ENCODE data around the gene PLK5.

DNA sequence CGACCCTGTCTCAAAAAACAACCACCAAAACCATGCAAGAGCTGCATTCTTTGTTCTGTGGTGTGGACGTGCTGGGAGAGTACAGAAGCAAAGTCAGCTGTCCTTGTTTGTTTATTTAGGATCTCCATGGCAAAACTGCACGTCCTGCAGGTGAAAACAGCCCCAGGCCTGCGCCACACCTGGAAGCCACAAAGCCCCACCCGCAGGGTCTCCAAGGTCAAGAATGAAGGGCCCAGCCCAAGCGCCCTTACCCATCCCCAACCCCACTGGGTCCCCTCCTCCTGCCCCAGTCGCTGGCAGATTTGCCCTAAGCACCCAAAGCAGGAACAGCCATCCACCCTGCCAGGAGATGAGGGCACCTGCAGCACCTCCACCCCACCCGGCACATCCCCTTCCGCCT lies 58.3 kb downstream of the PLK5 start:
- TF ChIP-seq, protein P1, sequence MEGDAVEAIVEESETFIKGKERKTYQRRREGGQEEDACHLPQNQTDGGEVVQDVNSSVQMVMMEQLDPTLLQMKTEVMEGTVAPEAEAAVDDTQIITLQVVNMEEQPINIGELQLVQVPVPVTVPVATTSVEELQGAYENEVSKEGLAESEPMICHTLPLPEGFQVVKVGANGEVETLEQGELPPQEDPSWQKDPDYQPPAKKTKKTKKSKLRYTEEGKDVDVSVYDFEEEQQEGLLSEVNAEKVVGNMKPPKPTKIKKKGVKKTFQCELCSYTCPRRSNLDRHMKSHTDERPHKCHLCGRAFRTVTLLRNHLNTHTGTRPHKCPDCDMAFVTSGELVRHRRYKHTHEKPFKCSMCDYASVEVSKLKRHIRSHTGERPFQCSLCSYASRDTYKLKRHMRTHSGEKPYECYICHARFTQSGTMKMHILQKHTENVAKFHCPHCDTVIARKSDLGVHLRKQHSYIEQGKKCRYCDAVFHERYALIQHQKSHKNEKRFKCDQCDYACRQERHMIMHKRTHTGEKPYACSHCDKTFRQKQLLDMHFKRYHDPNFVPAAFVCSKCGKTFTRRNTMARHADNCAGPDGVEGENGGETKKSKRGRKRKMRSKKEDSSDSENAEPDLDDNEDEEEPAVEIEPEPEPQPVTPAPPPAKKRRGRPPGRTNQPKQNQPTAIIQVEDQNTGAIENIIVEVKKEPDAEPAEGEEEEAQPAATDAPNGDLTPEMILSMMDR (conservative IDR thresholded peaks at IDR 0.05; ENCODE audit: low read depth in 2 of 2) = no peak
- TF ChIP-seq EZH2 (IDR thresholded peaks at IDR 0.05; ENCODE audit: low read depth, unreplicated experiment) = no peak
- TF ChIP-seq POLR2AphosphoS5 (IDR thresholded peaks at IDR 0.05; ENCODE audit: low read depth) = no peak
- TF ChIP-seq, protein P2, sequence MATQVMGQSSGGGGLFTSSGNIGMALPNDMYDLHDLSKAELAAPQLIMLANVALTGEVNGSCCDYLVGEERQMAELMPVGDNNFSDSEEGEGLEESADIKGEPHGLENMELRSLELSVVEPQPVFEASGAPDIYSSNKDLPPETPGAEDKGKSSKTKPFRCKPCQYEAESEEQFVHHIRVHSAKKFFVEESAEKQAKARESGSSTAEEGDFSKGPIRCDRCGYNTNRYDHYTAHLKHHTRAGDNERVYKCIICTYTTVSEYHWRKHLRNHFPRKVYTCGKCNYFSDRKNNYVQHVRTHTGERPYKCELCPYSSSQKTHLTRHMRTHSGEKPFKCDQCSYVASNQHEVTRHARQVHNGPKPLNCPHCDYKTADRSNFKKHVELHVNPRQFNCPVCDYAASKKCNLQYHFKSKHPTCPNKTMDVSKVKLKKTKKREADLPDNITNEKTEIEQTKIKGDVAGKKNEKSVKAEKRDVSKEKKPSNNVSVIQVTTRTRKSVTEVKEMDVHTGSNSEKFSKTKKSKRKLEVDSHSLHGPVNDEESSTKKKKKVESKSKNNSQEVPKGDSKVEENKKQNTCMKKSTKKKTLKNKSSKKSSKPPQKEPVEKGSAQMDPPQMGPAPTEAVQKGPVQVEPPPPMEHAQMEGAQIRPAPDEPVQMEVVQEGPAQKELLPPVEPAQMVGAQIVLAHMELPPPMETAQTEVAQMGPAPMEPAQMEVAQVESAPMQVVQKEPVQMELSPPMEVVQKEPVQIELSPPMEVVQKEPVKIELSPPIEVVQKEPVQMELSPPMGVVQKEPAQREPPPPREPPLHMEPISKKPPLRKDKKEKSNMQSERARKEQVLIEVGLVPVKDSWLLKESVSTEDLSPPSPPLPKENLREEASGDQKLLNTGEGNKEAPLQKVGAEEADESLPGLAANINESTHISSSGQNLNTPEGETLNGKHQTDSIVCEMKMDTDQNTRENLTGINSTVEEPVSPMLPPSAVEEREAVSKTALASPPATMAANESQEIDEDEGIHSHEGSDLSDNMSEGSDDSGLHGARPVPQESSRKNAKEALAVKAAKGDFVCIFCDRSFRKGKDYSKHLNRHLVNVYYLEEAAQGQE (IDR thresholded peaks at IDR 0.05; ENCODE audit: unreplicated experiment) = no peak
- TF ChIP-seq EZH2phosphoT487 (IDR thresholded peaks at IDR 0.05; ENCODE audit: unreplicated experiment) = no peak
- TF ChIP-seq, protein P3, sequence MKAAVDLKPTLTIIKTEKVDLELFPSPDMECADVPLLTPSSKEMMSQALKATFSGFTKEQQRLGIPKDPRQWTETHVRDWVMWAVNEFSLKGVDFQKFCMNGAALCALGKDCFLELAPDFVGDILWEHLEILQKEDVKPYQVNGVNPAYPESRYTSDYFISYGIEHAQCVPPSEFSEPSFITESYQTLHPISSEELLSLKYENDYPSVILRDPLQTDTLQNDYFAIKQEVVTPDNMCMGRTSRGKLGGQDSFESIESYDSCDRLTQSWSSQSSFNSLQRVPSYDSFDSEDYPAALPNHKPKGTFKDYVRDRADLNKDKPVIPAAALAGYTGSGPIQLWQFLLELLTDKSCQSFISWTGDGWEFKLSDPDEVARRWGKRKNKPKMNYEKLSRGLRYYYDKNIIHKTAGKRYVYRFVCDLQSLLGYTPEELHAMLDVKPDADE (IDR thresholded peaks at IDR 0.05) = no peak
- TF ChIP-seq ZNF114 (CRISPR knock-in tag; IDR thresholded peaks at IDR 0.05) = no peak
- TF ChIP-seq STAT1 (IDR thresholded peaks at IDR 0.05; ENCODE audit: unreplicated experiment) = no peak
- no peak for TF ChIP-seq JUNB (IDR thresholded peaks at IDR 0.05; ENCODE audit: unreplicated experiment)
- TF ChIP-seq CREB1 (CRISPR knock-in tag; IDR thresholded peaks at IDR 0.05; ENCODE audit: low read depth) = no peak
- no peak for TF ChIP-seq NANOG (IDR thresholded peaks at IDR 0.05; ENCODE audit: borderline replicate concordance)
- TF ChIP-seq ZNF331 (CRISPR knock-in tag; IDR thresholded peaks at IDR 0.05; ENCODE audit: low read depth) = no peak
- TF ChIP-seq, protein P4, sequence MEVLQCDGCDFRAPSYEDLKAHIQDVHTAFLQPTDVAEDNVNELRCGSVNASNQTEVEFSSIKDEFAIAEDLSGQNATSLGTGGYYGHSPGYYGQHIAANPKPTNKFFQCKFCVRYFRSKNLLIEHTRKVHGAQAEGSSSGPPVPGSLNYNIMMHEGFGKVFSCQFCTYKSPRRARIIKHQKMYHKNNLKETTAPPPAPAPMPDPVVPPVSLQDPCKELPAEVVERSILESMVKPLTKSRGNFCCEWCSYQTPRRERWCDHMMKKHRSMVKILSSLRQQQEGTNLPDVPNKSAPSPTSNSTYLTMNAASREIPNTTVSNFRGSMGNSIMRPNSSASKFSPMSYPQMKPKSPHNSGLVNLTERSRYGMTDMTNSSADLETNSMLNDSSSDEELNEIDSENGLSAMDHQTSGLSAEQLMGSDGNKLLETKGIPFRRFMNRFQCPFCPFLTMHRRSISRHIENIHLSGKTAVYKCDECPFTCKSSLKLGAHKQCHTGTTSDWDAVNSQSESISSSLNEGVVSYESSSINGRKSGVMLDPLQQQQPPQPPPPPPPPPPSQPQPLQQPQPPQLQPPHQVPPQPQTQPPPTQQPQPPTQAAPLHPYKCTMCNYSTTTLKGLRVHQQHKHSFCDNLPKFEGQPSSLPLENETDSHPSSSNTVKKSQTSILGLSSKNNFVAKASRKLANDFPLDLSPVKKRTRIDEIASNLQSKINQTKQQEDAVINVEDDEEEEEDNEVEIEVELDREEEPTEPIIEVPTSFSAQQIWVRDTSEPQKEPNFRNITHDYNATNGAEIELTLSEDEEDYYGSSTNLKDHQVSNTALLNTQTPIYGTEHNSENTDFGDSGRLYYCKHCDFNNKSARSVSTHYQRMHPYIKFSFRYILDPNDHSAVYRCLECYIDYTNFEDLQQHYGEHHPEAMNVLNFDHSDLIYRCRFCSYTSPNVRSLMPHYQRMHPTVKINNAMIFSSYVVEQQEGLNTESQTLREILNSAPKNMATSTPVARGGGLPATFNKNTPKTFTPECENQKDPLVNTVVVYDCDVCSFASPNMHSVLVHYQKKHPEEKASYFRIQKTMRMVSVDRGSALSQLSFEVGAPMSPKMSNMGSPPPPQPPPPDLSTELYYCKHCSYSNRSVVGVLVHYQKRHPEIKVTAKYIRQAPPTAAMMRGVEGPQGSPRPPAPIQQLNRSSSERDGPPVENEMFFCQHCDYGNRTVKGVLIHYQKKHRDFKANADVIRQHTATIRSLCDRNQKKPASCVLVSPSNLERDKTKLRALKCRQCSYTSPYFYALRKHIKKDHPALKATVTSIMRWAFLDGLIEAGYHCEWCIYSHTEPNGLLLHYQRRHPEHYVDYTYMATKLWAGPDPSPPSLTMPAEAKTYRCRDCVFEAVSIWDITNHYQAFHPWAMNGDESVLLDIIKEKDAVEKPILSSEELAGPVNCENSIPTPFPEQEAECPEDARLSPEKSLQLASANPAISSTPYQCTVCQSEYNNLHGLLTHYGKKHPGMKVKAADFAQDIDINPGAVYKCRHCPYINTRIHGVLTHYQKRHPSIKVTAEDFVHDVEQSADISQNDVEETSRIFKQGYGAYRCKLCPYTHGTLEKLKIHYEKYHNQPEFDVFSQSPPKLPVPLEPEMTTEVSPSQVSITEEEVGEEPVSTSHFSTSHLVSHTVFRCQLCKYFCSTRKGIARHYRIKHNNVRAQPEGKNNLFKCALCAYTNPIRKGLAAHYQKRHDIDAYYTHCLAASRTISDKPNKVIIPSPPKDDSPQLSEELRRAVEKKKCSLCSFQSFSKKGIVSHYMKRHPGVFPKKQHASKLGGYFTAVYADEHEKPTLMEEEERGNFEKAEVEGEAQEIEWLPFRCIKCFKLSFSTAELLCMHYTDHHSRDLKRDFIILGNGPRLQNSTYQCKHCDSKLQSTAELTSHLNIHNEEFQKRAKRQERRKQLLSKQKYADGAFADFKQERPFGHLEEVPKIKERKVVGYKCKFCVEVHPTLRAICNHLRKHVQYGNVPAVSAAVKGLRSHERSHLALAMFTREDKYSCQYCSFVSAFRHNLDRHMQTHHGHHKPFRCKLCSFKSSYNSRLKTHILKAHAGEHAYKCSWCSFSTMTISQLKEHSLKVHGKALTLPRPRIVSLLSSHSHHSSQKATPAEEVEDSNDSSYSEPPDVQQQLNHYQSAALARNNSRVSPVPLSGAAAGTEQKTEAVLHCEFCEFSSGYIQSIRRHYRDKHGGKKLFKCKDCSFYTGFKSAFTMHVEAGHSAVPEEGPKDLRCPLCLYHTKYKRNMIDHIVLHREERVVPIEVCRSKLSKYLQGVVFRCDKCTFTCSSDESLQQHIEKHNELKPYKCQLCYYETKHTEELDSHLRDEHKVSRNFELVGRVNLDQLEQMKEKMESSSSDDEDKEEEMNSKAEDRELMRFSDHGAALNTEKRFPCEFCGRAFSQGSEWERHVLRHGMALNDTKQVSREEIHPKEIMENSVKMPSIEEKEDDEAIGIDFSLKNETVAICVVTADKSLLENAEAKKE (CRISPR knock-in tag; IDR thresholded peaks at IDR 0.05) = no peak

Measured in GM23338 (cell line).